NB4 (cell line): ENCODE data around the gene GRIN3B.

Experiments
- DNase-seq: peaks from one replicate; pipeline ENCODE4 v3.0.0; 2010; ENCODE audit warnings: low read depth
- H3K4me3 ChIP-seq: one replicate; pipeline ENCODE4 v1.5.1; 2011; ENCODE audit warnings: mild to moderate bottlenecking, low read depth, low read length, moderate library complexity
- MYC ChIP-seq: IDR thresholded peaks from 2 replicates; pipeline ENCODE4 v1.6.1; 2011; ENCODE audit warnings: low read depth, low read length
- POLR2A ChIP-seq: IDR thresholded peaks from 2 replicates; pipeline ENCODE4 v1.6.1; 2011; ENCODE audit warnings: mild to moderate bottlenecking; ENCODE audit not compliant: insufficient read length; ENCODE audit errors: extremely low read depth
- TF ChIP-seq, protein P1 (sequence below): IDR thresholded peaks from 2 replicates; pipeline ENCODE4 v1.6.1; 2011; ENCODE audit warnings: low read depth, low read length
- TF ChIP-seq, protein P2 (sequence below): IDR thresholded peaks from one replicate; pipeline ENCODE4 v1.5.1; 2012; ENCODE audit warnings: low read depth, low read length

GRIN3B gene

DNA sequence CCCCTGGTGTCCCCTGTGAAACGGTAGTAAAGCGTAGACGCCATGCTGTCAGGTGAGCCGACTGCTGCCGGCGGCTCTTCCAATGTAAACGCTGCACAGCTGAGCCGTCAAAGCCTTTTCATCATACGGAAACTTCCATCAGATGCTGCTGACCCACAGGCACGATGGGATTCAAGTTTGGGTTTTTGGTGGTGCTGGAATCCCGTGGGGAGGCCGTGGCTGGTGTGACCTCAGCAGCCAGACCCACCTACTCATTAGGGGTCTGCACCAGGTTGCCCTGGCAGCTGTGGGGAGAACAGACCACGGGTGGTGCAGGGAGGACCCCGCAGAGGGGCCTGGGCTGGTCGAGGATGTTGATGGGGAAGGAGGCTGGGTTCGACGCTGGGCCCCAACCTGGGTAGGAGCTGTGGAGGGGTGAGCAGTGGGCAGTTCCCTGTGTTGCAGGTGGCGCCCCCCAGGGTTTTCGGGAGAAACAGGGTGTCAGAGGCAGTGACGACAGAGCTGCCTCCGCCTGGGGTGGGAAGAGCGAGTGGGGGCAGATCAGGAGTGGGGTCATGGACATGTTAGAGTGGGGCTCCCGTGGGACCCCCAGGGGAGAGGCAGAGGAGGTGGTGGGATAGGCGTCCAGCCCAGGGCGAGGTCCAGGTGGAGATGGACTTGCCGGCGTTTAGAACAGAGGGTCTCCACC is 6.6 kb downstream of the GRIN3B start:
- DNase-seq = no peak
- no peak overlapping the region for H3K4me3 ChIP-seq
- no peak for TF ChIP-seq POLR2A
- TF ChIP-seq MYC = no peak
- TF ChIP-seq, protein P1, sequence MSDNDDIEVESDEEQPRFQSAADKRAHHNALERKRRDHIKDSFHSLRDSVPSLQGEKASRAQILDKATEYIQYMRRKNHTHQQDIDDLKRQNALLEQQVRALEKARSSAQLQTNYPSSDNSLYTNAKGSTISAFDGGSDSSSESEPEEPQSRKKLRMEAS = no peak
- TF ChIP-seq, protein P2, sequence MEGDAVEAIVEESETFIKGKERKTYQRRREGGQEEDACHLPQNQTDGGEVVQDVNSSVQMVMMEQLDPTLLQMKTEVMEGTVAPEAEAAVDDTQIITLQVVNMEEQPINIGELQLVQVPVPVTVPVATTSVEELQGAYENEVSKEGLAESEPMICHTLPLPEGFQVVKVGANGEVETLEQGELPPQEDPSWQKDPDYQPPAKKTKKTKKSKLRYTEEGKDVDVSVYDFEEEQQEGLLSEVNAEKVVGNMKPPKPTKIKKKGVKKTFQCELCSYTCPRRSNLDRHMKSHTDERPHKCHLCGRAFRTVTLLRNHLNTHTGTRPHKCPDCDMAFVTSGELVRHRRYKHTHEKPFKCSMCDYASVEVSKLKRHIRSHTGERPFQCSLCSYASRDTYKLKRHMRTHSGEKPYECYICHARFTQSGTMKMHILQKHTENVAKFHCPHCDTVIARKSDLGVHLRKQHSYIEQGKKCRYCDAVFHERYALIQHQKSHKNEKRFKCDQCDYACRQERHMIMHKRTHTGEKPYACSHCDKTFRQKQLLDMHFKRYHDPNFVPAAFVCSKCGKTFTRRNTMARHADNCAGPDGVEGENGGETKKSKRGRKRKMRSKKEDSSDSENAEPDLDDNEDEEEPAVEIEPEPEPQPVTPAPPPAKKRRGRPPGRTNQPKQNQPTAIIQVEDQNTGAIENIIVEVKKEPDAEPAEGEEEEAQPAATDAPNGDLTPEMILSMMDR = no peak

DNA sequence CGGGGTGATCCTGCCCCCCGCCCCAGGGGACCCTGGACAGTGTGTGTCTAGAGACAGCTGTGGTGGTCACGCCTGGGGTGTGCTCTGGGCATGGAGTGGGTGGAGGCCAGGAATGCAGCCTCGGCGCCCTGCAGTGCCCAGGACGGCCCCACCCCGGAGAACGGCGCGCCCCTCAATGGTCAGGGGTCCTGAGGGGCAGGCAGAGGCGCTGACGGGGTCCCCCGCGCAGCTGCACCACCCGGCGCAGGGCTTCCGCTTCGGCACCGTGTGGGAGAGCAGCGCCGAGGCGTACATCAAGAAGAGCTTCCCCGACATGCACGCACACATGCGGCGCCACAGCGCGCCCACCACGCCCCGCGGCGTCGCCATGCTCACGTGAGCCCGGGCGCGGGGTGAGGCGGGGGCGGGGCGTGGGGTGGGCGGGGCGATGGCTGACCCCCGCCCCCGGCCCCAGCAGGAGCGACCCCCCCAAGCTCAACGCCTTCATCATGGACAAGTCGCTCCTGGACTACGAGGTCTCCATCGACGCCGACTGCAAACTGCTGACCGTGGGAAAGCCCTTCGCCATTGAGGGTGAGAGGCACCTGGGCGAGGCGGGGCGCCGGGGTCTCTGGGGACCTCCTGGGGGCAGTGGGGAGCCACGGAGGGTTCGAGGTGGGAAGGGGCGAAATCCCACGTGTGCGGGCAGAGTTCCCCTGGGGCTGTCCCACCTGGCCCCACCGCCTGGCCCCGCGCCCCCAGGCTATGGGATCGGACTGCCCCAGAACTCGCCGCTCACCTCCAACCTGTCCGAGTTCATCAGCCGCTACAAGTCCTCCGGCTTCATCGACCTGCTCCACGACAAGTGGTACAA is 7.4 kb downstream of the GRIN3B start:
- no peak overlapping the region for H3K4me3 ChIP-seq
- TF ChIP-seq POLR2A (no peak), MYC (no peak)
- TF ChIP-seq, protein P2 = no peak
- TF ChIP-seq, protein P1 = no peak
- DNase-seq = no peak

DNA sequence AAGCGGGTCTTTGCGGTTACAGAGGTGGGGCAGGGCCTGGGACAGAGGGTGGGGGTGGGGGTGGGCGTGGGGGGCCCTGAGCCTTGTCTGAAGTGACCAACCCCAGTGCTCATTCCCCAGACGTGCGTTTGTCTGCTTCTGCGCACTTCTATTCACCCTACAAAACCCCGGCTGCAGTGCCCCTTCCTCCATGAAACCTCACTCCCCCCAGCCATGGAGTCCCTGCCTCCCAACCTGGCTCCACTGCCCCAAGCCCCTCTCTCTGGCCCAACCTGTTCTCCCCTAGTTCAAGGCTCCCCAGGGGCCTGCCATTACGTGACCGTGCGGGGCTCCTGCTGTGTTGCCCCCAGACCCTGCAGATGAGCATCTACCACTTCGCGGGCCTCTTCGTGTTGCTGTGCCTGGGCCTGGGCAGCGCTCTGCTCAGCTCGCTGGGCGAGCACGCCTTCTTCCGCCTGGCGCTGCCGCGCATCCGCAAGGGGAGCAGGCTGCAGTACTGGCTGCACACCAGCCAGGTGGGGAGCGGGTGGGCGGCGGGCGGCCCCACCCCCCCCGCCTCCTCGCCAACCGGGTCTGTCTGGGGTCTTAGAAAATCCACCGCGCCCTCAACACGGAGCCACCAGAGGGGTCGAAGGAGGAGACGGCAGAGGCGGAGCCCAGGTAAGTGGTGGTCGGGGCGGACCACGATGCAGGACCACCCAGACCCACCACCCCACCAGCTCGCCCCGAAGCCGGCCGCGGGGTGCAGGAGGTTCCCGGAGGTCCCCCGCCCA is 8.2 kb downstream of the GRIN3B start:
- DNase-seq = no peak
- TF ChIP-seq, protein P1 = no peak
- no peak for TF ChIP-seq MYC
- TF ChIP-seq, protein P2 = no peak
- no peak for TF ChIP-seq POLR2A
- H3K4me3 ChIP-seq = no peak overlapping the region

DNA sequence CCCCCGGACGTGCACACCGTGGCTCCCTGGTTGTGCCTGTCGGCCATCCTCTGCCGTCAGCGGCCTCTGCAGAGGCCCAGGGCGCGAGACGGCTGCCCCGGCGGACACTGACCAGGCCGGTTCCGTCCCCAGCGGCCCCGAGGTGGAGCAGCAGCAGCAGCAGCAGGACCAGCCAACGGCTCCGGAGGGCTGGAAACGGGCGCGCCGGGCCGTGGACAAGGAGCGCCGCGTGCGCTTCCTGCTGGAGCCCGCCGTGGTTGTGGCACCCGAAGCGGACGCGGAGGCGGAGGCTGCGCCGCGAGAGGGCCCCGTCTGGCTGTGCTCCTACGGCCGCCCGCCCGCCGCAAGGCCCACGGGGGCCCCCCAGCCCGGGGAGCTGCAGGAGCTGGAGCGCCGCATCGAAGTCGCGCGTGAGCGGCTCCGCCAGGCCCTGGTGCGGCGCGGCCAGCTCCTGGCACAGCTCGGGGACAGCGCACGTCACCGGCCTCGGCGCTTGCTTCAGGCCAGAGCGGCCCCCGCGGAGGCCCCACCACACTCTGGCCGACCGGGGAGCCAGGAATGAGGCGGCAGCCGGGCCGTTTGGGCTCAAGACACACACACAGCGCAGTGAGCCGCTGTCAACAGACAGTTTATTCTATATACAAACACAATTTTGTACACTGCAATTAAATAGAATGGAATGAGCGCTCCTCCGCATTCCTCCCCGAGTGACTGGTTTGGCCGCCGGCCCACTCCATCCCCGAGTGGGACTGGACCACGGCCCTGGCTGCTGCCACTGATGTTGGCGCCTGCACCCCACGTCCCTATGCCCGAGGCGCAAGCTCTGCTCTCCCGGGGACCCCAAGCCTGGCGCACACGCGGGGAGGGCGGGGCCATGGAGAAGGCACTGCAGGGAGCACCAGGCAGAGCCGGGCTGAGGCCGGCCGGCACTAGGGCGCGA is 9.1 kb downstream of the GRIN3B start:
- no peak for DNase-seq
- TF ChIP-seq, protein P1 = no peak
- no peak for TF ChIP-seq MYC
- H3K4me3 ChIP-seq = no peak overlapping the region

DNA sequence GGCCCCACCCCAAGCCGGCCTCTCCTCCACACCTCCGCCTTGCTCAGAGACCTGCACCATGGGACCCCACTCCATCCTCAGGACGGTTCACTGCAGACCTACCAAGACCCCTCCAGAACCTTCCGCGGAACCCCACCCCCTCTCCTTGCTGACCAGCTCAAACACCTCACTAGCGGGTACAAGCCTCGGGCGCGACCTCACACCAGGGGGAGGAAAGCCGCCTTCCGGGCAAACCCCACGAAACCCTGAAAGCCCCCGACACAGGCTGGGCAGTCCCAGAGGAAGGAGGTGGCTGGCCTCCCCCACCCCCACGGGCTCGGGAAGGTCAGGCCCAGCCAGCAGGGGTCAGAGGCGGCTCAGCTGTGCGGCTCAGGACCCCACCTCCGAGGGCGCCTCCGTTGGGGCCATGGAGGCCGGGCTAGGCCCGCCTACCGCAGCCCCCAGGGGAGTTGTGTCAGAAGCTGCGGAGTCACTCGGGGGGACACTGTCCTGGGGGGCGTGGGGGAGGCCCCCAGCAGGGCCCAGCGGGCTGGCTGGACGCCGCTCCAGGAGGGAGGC is 9.8 kb downstream of the GRIN3B start:
- no peak for DNase-seq
- TF ChIP-seq, protein P2 = no peak
- TF ChIP-seq MYC = no peak
- no peak for TF ChIP-seq POLR2A
- TF ChIP-seq, protein P1 = no peak

More for the DNA sequence above, 9.8 kb downstream of the GRIN3B start:
- H3K4me3 ChIP-seq = no peak overlapping the region
